ENCODE data around the gene KCNQ1.

KCNQ1 gene

GRCh38 chr11:2665526-2666400 is 221.0 kb downstream of the KCNQ1 start:
- no peak for TF ChIP-seq CTCF (IDR thresholded peaks at IDR 0.05; ENCODE audit: borderline replicate concordance, insufficient read depth, low read depth, low read length)
- H3K4me3 ChIP-seq (ENCODE audit: low read depth, low read length), result no peak overlapping the region

- no peak for TF ChIP-seq CTCF (IDR thresholded peaks at IDR 0.05; ENCODE audit: borderline replicate concordance, insufficient read depth, low read depth, low read length)
- no peak overlapping the region for H3K4me3 ChIP-seq (ENCODE audit: low read depth, low read length)
These were observed 221.6 kb downstream of the KCNQ1 start for GRCh38 chr11:2666401-2666741.

GRCh38 chr11:2666828-2667570 is 222.2 kb downstream of the KCNQ1 start:
- H3K4me3 ChIP-seq (ENCODE audit: low read depth, low read length), result no peak overlapping the region
- TF ChIP-seq CTCF (IDR thresholded peaks at IDR 0.05; ENCODE audit: borderline replicate concordance, insufficient read depth, low read depth, low read length), result no peak

GRCh38 chr11:2667940-2668339 is 223.1 kb downstream of the KCNQ1 start:
- no peak for TF ChIP-seq CTCF (IDR thresholded peaks at IDR 0.05; ENCODE audit: borderline replicate concordance, insufficient read depth, low read depth, low read length)
- no peak overlapping the region for H3K4me3 ChIP-seq (ENCODE audit: low read depth, low read length)

GRCh38 chr11:2668876-2669275 is 224.1 kb downstream of the KCNQ1 start:
- no peak for TF ChIP-seq CTCF (IDR thresholded peaks at IDR 0.05; ENCODE audit: borderline replicate concordance, insufficient read depth, low read depth, low read length)
- no peak overlapping the region for H3K4me3 ChIP-seq (ENCODE audit: low read depth, low read length)

- TF ChIP-seq CTCF (IDR thresholded peaks at IDR 0.05; ENCODE audit: borderline replicate concordance, insufficient read depth, low read depth, low read length), result no peak
- H3K4me3 ChIP-seq (ENCODE audit: low read depth, low read length), result no peak overlapping the region
These were observed 225.0 kb downstream of the KCNQ1 start for GRCh38 chr11:2669634-2670469.

Data from GM12875 (cell line).